ENCODE data around the gene CIDEA. TPM values are rescaled to one million over a fixed set of nuclear protein-coding genes. Genes with fewer than 3 reads are reported as not detected.
"Not testable (repeated sequence)": the region's sequence is repeated elsewhere in the genome, so short reads cannot be mapped to it uniquely, and the experiment has no call there.

CIDEA gene
- total RNA-seq, 1 donor from 2014 or later, result not detected

DNA sequence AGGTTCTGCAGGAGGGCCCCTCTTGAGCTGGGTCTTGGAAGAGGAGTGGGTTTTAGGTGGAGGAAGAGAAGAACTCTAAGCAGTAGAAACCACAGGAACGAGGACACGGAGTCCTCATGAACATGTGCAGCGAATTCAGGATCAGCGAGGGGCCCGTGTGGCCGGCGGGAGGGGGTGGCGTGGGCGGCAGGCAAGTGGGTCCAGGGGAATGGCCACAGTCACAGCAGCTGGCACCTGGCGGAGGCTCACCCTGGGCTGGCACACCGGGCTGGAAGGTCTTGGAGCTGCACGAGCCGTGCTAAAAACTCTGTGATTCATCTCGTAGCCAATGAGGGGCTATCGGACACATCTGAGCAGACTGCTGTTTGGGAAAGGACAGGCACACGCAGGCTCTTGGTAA is 18.0 kb upstream of the CIDEA start:
- TF ChIP-seq CTCF (IDR thresholded peaks at IDR 0.05), result no peak
- H3K9me3 Mint-ChIP-seq (ENCODE audit: unreplicated experiment), result no peaks in the 10 kb centered on the region
- peaks cover 19% of the 10 kb centered on the region for H3K4me1 Mint-ChIP-seq (ENCODE audit: unreplicated experiment)
- no peak overlapping the region for H3K4me3 Mint-ChIP-seq (ENCODE audit: unreplicated experiment)
- DNase-seq (ENCODE audit: extremely low spot score, unreplicated experiment), result peak; percentile 68
- no peak overlapping the region for H3K27ac Mint-ChIP-seq (ENCODE audit: unreplicated experiment)
- peaks cover 2% of the 10 kb centered on the region for H3K27me3 Mint-ChIP-seq (ENCODE audit: unreplicated experiment)
- H3K36me3 Mint-ChIP-seq (ENCODE audit: unreplicated experiment), result no peaks in the 10 kb centered on the region

- no peak overlapping the region for H3K27ac Mint-ChIP-seq (ENCODE audit: unreplicated experiment)
- H3K4me3 Mint-ChIP-seq (ENCODE audit: unreplicated experiment), result no peak overlapping the region
- TF ChIP-seq CTCF (IDR thresholded peaks at IDR 0.05), result peak; percentile 97
- peaks cover 12% of the 10 kb centered on the region for H3K27me3 Mint-ChIP-seq (ENCODE audit: unreplicated experiment)
- H3K36me3 Mint-ChIP-seq (ENCODE audit: unreplicated experiment), result no peaks in the 10 kb centered on the region
- peak; percentile 92 for DNase-seq (ENCODE audit: extremely low spot score, unreplicated experiment)
- H3K4me1 Mint-ChIP-seq (ENCODE audit: unreplicated experiment), result peaks cover 19% of the 10 kb centered on the region
- H3K9me3 Mint-ChIP-seq (ENCODE audit: unreplicated experiment), result no peaks in the 10 kb centered on the region
Observed at GRCh38 chr18:12236934-12237832, 17.0 kb upstream of the CIDEA start.

GRCh38 chr18:12238826-12239225 is 15.3 kb upstream of the CIDEA start:
- TF ChIP-seq CTCF (IDR thresholded peaks at IDR 0.05), result no peak
- H3K27me3 Mint-ChIP-seq (ENCODE audit: unreplicated experiment), result peaks cover 14% of the 10 kb centered on the region
- no peak for DNase-seq (ENCODE audit: extremely low spot score, unreplicated experiment)
- H3K36me3 Mint-ChIP-seq (ENCODE audit: unreplicated experiment), result no peaks in the 10 kb centered on the region
- H3K4me1 Mint-ChIP-seq (ENCODE audit: unreplicated experiment), result peaks cover 16% of the 10 kb centered on the region
- no peaks in the 10 kb centered on the region for H3K9me3 Mint-ChIP-seq (ENCODE audit: unreplicated experiment)
- no peak overlapping the region for H3K4me3 Mint-ChIP-seq (ENCODE audit: unreplicated experiment)
- H3K27ac Mint-ChIP-seq (ENCODE audit: unreplicated experiment), result no peak overlapping the region

DNA sequence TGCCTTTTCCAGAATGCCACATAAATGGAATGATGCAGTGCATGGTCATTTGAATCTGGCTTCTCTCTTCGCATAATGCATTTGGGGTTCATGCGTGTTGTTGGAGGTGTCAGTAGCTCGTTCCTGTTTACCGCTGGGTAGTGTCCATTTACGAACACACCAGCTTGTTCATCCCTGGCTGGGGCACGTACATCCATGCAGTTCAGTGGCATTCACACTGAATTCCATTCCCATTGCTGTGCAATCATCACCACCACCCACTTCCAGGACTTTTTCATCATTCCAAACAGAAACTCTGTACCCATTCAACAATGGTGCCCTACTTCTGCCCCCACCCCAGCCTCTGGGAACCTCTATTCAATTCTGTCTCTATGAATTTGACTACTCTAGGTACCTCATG is 14.7 kb upstream of the CIDEA start:
- DNase-seq (ENCODE audit: extremely low spot score, unreplicated experiment), result peak; percentile 56
- Mint-ChIP-seq H3K27ac (ENCODE audit: unreplicated experiment) (no peak overlapping the region), H3K27me3 (ENCODE audit: unreplicated experiment) (peaks cover 14% of the 10 kb centered on the region), H3K4me1 (ENCODE audit: unreplicated experiment) (peaks cover 16% of the 10 kb centered on the region), H3K4me3 (ENCODE audit: unreplicated experiment) (no peak overlapping the region), H3K36me3 (ENCODE audit: unreplicated experiment) (no peaks in the 10 kb centered on the region), H3K9me3 (ENCODE audit: unreplicated experiment) (no peaks in the 10 kb centered on the region)
- TF ChIP-seq CTCF (IDR thresholded peaks at IDR 0.05), result no peak

- Mint-ChIP-seq H3K27me3 (ENCODE audit: unreplicated experiment) (peaks cover 25% of the 10 kb centered on the region), H3K4me3 (ENCODE audit: unreplicated experiment) (no peak overlapping the region)
Observed at GRCh38 chr18:12242658-12243260, 11.4 kb upstream of the CIDEA start.

DNA sequence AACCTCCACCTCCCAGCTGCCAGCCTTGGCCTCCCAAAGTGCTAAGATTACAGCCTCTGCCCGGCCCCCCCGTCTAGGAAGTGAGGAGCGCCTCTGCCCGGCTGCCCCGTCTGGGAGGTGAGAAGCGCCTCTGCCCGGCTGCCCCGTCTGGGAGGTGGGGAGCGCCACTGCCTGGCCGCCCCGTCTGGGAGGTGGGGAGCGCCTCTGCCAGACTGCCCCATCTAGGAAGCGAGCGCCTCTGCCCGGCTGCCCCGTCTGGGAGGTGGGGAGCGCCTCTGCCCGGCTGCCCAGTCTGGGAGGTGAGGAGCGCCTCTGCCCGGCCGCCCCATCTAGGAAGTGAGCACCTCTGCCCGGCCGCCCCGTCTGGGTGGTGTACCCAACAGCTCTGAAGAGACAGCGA is 10.9 kb upstream of the CIDEA start:
- Mint-ChIP-seq H3K27me3 (ENCODE audit: unreplicated experiment) (peaks cover 28% of the 10 kb centered on the region), H3K4me1 (ENCODE audit: unreplicated experiment) (peaks cover 14% of the 10 kb centered on the region)

More at GRCh38 chr18:12242658-12243260, 11.4 kb upstream of the CIDEA start:
- DNase-seq (ENCODE audit: extremely low spot score, unreplicated experiment), result peak; percentile 56
- Mint-ChIP-seq H3K4me1 (ENCODE audit: unreplicated experiment) (peaks cover 14% of the 10 kb centered on the region), H3K36me3 (ENCODE audit: unreplicated experiment) (no peaks in the 10 kb centered on the region), H3K27ac (ENCODE audit: unreplicated experiment) (no peak overlapping the region), H3K9me3 (ENCODE audit: unreplicated experiment) (no peaks in the 10 kb centered on the region)
- no peak for TF ChIP-seq CTCF (IDR thresholded peaks at IDR 0.05)

More for the DNA sequence above, 10.9 kb upstream of the CIDEA start:
- peak; percentile 72 for DNase-seq (ENCODE audit: extremely low spot score, unreplicated experiment)
- not testable (repeated sequence) for H3K27ac Mint-ChIP-seq (ENCODE audit: unreplicated experiment); H3K4me3 Mint-ChIP-seq (ENCODE audit: unreplicated experiment); H3K9me3 Mint-ChIP-seq (ENCODE audit: unreplicated experiment); H3K36me3 Mint-ChIP-seq (ENCODE audit: unreplicated experiment)

Measured in osteocyte (in vitro differentiated cells).